ENCODE data around the gene AARS2. TPM values are rescaled to one million over a fixed set of nuclear protein-coding genes. Genes with fewer than 3 reads are reported as not detected.

Gene AARS2
- total and polyA plus RNA-seq, 9 of the 15 experiments (the other 6 are each of a cell fraction or from before 2014, with no cell fraction given) = 0.97 to 34.0 (median 18.3) TPM

- no peak overlapping the region for H3K4me2 ChIP-seq (ENCODE audit: insufficient read depth, low read length)
- BruUV-seq (replicated peaks) = no TSS peak
- H3K9ac ChIP-seq (ENCODE audit: insufficient read depth in 1 of 2, low read depth in 2 of 2, low read length in 2 of 2) = no peak overlapping the region; a peak in 1 of 4 replicates
- H3K9me3 ChIP-seq (replicated peaks; ENCODE audit: control insufficient read depth, insufficient read depth, low read depth, low read length) = no peaks in the 10 kb centered on the region
- DNase-seq (ENCODE audit: extremely low read depth in 1 of 4, low spot score in 3 of 4) (no peak), FAIRE-seq (no peak), ATAC-seq (no peak)
- no peak overlapping the region for H2AFZ ChIP-seq (ENCODE audit: low read depth, low read length)
- CTCF ChIA-PET (ENCODE audit: low intra/inter-chr PET ratio) = interaction anchor here (0.5 to 3.4 kb wide), 2 partner anchors 32 to 71 kb away, joined by 3 to 61 read pairs; partner anchors contain the start of gene TMEM151B
- intact Hi-C loops (cut with micrococcal nuclease) (loop anchor here (5.0 to 10.0 kb wide), 2 partner anchors 117 to 245 kb away; no protein-coding TSS in a partner anchor), in situ Hi-C loops (cut with MboI) (loop anchor here (5.0 kb wide), 1 partner anchor 73 kb away; the partner anchor contains the start of gene NFKBIE)
- H3K27ac ChIP-seq (ENCODE audit: extremely low read depth, low read depth, low read length) = no peak overlapping the region
- peaks cover 5 to 11% of the 10 kb centered on the region in 2 experiments; a peak in 3 of 5 replicates for H3K4me1 ChIP-seq (replicated peaks in 1 of 2; ENCODE audit: control insufficient read depth in 2 of 2, insufficient read depth in 2 of 2, low read length in 2 of 2)
- peaks cover 28 to 38% of the 10 kb centered on the region in 2 experiments for H3K27me3 ChIP-seq (ENCODE audit: control insufficient read depth in 2 of 2, insufficient read depth in 2 of 2, low read length in 2 of 2)
- H3K79me2 ChIP-seq (ENCODE audit: control insufficient read depth, insufficient read depth, low read length) = no peaks in the 10 kb centered on the region
- TF ChIP-seq POLR2B (IDR thresholded peaks at IDR 0.05; ENCODE audit: low read depth, partially characterized antibody) (no peak), ELF1 (tag; IDR thresholded peaks at IDR 0.05) (0 out of 2 replicates have a peak, but pooled peaks have one; percentile 16)
- no peaks in the 10 kb centered on the region for H3K9me1 ChIP-seq (ENCODE audit: control insufficient read depth, insufficient read depth, low read length)
- POLR2A ChIA-PET = interaction anchor here (0.6 to 1.3 kb wide), 3 partner anchors 12 to 763 kb away, joined by 3 to 4 read pairs (median 3); partner anchors contain the start of gene AARS2
- no peaks in the 10 kb centered on the region for H3K36me3 ChIP-seq (ENCODE audit: control insufficient read depth, insufficient read depth, low read length)
- WGBS (ENCODE audit: insufficient coverage, low coverage, missing lambda C conversion rate) = 18% methylated on average over 7 of the region's 7 CpGs
- no peak overlapping the region for H3K4me3 ChIP-seq
- no peaks in the 10 kb centered on the region for H4K20me1 ChIP-seq (replicated peaks; ENCODE audit: control insufficient read depth, insufficient read depth, low read length)
These were observed 26.8 kb upstream of the AARS2 start for GRCh38 chr6:44339763-44340625.

DNA sequence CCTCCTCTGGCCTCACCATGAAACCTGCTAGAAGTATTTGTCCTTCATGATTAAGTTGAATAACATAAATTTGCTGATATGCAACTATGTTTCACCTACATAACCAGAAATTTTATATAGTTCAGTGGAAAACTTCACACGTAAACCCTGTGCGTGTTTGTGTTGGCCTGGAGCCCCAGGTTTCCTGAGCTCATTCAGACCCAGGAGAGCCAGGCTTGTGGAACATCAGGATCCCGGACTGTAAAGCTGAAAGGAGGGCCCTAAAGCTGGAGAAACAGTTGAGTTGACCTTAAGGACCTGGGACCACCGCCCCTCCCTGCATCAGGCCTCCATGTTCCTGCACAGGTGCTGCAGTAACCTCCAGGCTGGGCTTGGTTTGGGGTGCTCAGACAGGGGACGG is 26.2 kb upstream of the AARS2 start:
- Histone ChIP-seq H3K4me2 (ENCODE audit: insufficient read depth, low read length) (no peak overlapping the region), H3K27me3 (ENCODE audit: control insufficient read depth in 2 of 2, insufficient read depth in 2 of 2, low read length in 2 of 2) (peaks cover 28 to 37% of the 10 kb centered on the region in 2 experiments), H2AFZ (ENCODE audit: low read depth, low read length) (no peak overlapping the region), H4K20me1 (replicated peaks; ENCODE audit: control insufficient read depth, insufficient read depth, low read length) (no peaks in the 10 kb centered on the region), H3K4me3 (no peak overlapping the region), H3K9ac (ENCODE audit: insufficient read depth in 1 of 2, low read depth in 2 of 2, low read length in 2 of 2) (no peak overlapping the region; a peak in 1 of 4 replicates), H3K9me1 (ENCODE audit: control insufficient read depth, insufficient read depth, low read length) (no peaks in the 10 kb centered on the region), H3K27ac (ENCODE audit: extremely low read depth, low read depth, low read length) (no peak overlapping the region), H3K79me2 (ENCODE audit: control insufficient read depth, insufficient read depth, low read length) (no peaks in the 10 kb centered on the region), H3K9me3 (replicated peaks; ENCODE audit: control insufficient read depth, insufficient read depth, low read depth, low read length) (no peaks in the 10 kb centered on the region), H3K4me1 (replicated peaks in 1 of 2; ENCODE audit: control insufficient read depth in 2 of 2, insufficient read depth in 2 of 2, low read length in 2 of 2) (peaks cover 5 to 11% of the 10 kb centered on the region in 2 experiments; a peak in 3 of 5 replicates), H3K36me3 (ENCODE audit: control insufficient read depth, insufficient read depth, low read length) (no peaks in the 10 kb centered on the region)
- CTCF ChIA-PET (ENCODE audit: low intra/inter-chr PET ratio) = interaction anchor here (0.5 to 3.4 kb wide), 10 partner anchors 27 to 573 kb away, joined by 3 to 61 read pairs (median 4); partner anchors contain the start of genes NFKBIE and TMEM151B
- WGBS (ENCODE audit: insufficient coverage, low coverage, missing lambda C conversion rate) = 50% methylated on average over 5 of the region's 5 CpGs
- no TSS peak for BruUV-seq (replicated peaks)
- in situ Hi-C loops (cut with MboI) (no loop called here), intact Hi-C loops (cut with micrococcal nuclease) (loop anchor here (10.0 kb wide), 1 partner anchor 244 kb away; no protein-coding TSS in a partner anchor)
- no peak for DNase-seq (ENCODE audit: extremely low read depth in 1 of 4, low spot score in 3 of 4)
- TF ChIP-seq ZNF707 (CRISPR knock-in tag; conservative IDR thresholded peaks at IDR 0.05) (no peak), FOSL1 (tag; conservative IDR thresholded peaks at IDR 0.05) (no peak), ESRRB (CRISPR knock-in tag; IDR thresholded peaks at IDR 0.05; ENCODE audit: borderline replicate concordance) (no peak), ZNF12 (CRISPR knock-in tag; IDR thresholded peaks at IDR 0.05) (no peak), ZNF316 (IDR thresholded peaks at IDR 0.05) (peak; percentile 37; the same call in 1 of the 2 replicates), SOX6 (IDR thresholded peaks at IDR 0.05) (no peak), ZBTB8A (IDR thresholded peaks at IDR 0.05; ENCODE audit: partially characterized antibody) (no peak), TOE1 (IDR thresholded peaks at IDR 0.05; ENCODE audit: borderline replicate concordance) (no peak), TOE1 (CRISPR knock-in tag; IDR thresholded peaks at IDR 0.05; ENCODE audit: borderline replicate concordance, low read depth) (no peak), ARHGAP35 (IDR thresholded peaks at IDR 0.05; ENCODE audit: partially characterized antibody) (no peak)
- no peak for ATAC-seq
- POLR2A ChIA-PET = interaction anchor here (0.6 to 1.3 kb wide), 2 partner anchors 13 to 762 kb away, joined by 3 to 4 read pairs; no protein-coding TSS in a partner anchor
- FAIRE-seq = no peak
